ENCODE results near the gene HSPA12B. TPM values are rescaled to one million over a fixed set of nuclear protein-coding genes. Genes with fewer than 3 reads are reported as not detected.
A peak's percentile ranks its signal among the peaks of the same experiment; 100 is the strongest.

Gene HSPA12B
- total RNA-seq, 1 donor from 2014 or later, result 0.08 TPM

DNA sequence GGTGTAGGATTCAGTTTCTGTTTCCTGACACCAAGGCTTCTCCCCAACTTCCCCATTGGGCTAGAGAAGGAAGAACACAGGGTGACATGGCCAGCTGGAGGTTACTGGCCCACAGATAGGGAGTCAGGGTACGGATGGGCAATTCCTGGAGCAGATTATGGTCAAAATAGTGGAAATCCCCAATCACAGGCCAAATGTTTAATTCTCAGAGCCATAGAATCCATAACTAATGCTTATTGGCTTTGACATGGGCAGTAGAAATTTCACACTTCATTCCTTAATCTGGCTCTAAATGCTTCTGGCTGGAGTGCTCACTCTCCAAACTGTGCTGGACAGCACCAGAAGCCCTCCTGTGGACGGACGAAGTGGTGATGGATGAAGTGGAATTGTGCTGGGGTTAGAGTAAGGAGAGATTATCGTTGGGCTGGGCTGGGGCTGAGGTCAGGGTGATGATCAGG, 21.0 kb upstream of the HSPA12B start:
- DNase-seq (ENCODE audit: low read depth), result no peak
- no peak overlapping the region for H3K4me3 ChIP-seq (ENCODE audit: low read depth, low read length)
- TF ChIP-seq, protein P1, sequence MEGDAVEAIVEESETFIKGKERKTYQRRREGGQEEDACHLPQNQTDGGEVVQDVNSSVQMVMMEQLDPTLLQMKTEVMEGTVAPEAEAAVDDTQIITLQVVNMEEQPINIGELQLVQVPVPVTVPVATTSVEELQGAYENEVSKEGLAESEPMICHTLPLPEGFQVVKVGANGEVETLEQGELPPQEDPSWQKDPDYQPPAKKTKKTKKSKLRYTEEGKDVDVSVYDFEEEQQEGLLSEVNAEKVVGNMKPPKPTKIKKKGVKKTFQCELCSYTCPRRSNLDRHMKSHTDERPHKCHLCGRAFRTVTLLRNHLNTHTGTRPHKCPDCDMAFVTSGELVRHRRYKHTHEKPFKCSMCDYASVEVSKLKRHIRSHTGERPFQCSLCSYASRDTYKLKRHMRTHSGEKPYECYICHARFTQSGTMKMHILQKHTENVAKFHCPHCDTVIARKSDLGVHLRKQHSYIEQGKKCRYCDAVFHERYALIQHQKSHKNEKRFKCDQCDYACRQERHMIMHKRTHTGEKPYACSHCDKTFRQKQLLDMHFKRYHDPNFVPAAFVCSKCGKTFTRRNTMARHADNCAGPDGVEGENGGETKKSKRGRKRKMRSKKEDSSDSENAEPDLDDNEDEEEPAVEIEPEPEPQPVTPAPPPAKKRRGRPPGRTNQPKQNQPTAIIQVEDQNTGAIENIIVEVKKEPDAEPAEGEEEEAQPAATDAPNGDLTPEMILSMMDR (IDR thresholded peaks at IDR 0.05; ENCODE audit: insufficient read depth, low read length, poor library complexity, severe bottlenecking), result no peak
- no peaks in the 10 kb centered on the region for H3K36me3 ChIP-seq (ENCODE audit: control insufficient read depth, insufficient read depth, low read length)
- H3K27me3 ChIP-seq (ENCODE audit: control insufficient read depth, insufficient read depth, low read length), result peaks cover 3% of the 10 kb centered on the region

DNA sequence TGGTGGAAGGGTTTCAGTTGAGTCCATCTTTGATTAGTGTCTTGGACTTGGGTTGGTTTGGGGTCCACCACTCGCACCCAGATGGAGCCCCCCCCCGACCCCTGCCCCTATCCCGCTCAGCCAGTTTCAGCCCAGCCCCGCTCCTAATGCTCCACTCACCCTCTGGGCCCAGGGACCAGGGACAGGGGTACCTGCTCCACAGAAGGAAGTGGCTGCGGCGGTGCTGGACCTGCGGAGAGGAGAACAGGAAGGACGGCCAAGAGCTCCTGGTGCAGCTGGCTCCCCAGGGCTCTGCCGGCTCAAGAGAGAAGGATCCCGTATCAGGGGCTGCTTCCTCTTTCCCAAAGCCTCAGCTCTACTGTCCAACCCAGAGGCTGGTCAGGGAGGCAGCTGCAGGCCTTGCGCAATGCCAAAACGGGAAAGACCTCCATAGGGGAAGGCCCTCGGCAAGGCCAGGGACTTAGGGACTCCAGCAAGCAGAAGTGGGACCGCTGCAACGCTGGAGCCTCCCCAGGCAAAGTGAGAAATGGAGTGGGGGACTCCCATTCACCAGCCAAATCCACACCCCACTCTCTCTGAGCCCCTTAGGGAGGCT, 20.1 kb upstream of the HSPA12B start, which contains the start of gene SIGLEC1:
TSS of gene SIGLEC1 (minus strand) at position 322 of the 595 bp plus-strand sequence. CDS start 5,472 bp downstream, outside the sequence.
- Histone ChIP-seq H3K4me3 (ENCODE audit: low read depth, low read length) (no peak within 1 kb of the TSS), H3K27me3 (ENCODE audit: control insufficient read depth, insufficient read depth, low read length) (peaks cover 3% of the 10 kb centered on the region), H3K36me3 (ENCODE audit: control insufficient read depth, insufficient read depth, low read length) (no peaks in the 10 kb centered on the region)
- TF ChIP-seq, protein P1 (IDR thresholded peaks at IDR 0.05; ENCODE audit: insufficient read depth, low read length, poor library complexity, severe bottlenecking), result no peak
- no peak for DNase-seq (ENCODE audit: low read depth)

DNA sequence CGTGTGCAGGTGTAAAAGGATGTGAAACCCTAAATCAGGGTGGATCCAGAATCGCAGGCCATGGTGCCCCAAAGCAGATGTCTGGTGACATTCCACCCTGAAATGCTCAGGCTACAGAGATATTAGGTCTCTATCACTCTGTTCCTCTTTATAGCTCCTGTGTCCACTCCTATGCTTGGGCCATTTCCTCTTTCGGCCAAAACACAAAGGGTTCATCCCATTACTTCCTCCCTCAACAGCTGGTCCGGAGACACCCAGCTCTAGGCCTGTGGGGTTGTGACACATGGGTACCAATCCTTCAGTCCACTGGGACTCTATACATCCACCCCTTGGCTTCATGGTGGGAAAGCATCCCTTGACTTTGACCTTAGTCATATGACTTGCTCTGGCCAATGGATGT, 18.4 kb upstream of the HSPA12B start:
- TF ChIP-seq, protein P1 (IDR thresholded peaks at IDR 0.05; ENCODE audit: insufficient read depth, low read length, poor library complexity, severe bottlenecking), result no peak
- Histone ChIP-seq H3K36me3 (ENCODE audit: control insufficient read depth, insufficient read depth, low read length) (no peaks in the 10 kb centered on the region), H3K27me3 (ENCODE audit: control insufficient read depth, insufficient read depth, low read length) (peaks cover 3% of the 10 kb centered on the region), H3K4me3 (ENCODE audit: low read depth, low read length) (no peak overlapping the region)
- DNase-seq (ENCODE audit: low read depth), result no peak

DNA sequence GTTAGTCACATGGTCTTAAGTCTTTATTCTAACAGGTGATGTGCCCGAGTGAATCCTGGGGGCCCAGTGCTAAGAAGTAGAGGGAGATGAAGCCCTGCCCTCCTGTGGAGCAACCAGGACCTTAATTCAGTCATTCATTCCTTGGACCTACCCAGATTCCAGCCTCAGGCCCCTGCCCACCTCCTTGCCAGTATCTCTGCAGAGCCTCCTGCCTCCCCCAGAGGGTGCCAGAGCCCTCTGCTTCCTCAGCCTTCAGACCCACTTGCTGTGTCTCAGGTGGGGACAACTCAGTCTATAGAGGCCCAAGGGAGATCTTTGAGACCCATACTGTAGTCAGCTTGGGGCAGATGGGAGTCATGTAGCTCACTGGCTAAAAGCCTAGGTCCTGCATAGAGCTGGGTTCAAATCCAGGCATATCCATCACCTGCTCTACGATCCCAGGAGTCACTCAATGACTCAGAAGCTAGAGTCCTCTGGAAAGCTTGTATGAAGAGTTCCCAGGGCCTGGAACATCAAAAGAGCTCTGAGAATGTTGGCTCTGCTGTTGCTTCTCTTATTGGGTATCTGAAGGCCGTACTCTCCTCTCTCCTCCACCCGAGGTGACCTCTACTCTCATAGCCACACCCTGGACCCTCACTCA, 16.2 kb upstream of the HSPA12B start:
- peaks cover 6% of the 10 kb centered on the region for H3K27me3 ChIP-seq (ENCODE audit: control insufficient read depth, insufficient read depth, low read length)
- DNase-seq (ENCODE audit: low read depth), result no peak
- TF ChIP-seq, protein P1 (IDR thresholded peaks at IDR 0.05; ENCODE audit: insufficient read depth, low read length, poor library complexity, severe bottlenecking), result peak; percentile 78
- H3K36me3 ChIP-seq (ENCODE audit: control insufficient read depth, insufficient read depth, low read length), result no peaks in the 10 kb centered on the region
- no peak overlapping the region for H3K4me3 ChIP-seq (ENCODE audit: low read depth, low read length)

DNA sequence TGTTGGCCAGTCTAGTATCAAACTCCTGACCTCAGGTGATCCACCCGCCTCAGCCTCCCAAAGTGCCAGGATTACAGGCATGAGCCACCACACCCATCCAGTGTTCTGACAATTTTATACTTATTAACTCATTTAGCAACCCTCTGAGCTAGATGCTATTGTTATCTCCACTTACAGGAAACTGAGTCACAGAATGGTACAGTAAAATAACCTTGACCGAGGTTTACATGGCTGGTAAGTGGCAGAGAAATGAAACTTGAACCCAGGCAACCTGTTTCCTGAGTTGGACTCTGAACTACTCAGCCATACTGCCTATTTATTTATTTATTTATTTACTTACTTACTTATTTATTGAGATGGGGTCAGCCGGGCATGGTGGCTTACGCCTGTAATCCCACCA, 13.4 kb upstream of the HSPA12B start:
- Histone ChIP-seq H3K36me3 (ENCODE audit: control insufficient read depth, insufficient read depth, low read length) (no peaks in the 10 kb centered on the region), H3K4me3 (ENCODE audit: low read depth, low read length) (no peak overlapping the region), H3K27me3 (ENCODE audit: control insufficient read depth, insufficient read depth, low read length) (peaks cover 6% of the 10 kb centered on the region)
- TF ChIP-seq, protein P1 (IDR thresholded peaks at IDR 0.05; ENCODE audit: insufficient read depth, low read length, poor library complexity, severe bottlenecking), result no peak
- no peak for DNase-seq (ENCODE audit: low read depth)
